GM13977 (cell line): ENCODE data around the gene TLCD3B.

Experiments used
- DNase-seq: peaks from one replicate; pipeline ENCODE4 v3.0.0; 2012; ENCODE audit warnings: low spot score
- CTCF ChIP-seq: IDR thresholded peaks from 2 replicates; pipeline ENCODE4 v1.5.1; 2012; ENCODE audit warnings: mild to moderate bottlenecking, control low read depth; ENCODE audit not compliant: insufficient read depth; ENCODE audit errors: extremely low read depth, missing control alignments
- in situ Hi-C: fragments of 300-500 bp; cut with MboI; formaldehyde crosslinking; loops from one replicate; pipeline ENCODE4 v1.12.0; 2022; ENCODE audit warnings: low sequenced_read_pairs, low pct_unique_long_range_greater_than_20kb, mixed read lengths, inconsistent platforms; ENCODE audit not compliant: unreplicated experiment

TLCD3B gene

GRCh38 chr16:30032083-30032819 lies 1.2 kb upstream of the TLCD3B start:
- DNase-seq: peak; percentile 83
- peak; percentile 86 for TF ChIP-seq CTCF
- in situ Hi-C loops: no loop called here

- in situ Hi-C loops: no loop called here
- no peak for TF ChIP-seq CTCF
- DNase-seq: no peak
Measured at GRCh38 chr16:30031477-30031918, 427 bp upstream of the TLCD3B start.

DNA sequence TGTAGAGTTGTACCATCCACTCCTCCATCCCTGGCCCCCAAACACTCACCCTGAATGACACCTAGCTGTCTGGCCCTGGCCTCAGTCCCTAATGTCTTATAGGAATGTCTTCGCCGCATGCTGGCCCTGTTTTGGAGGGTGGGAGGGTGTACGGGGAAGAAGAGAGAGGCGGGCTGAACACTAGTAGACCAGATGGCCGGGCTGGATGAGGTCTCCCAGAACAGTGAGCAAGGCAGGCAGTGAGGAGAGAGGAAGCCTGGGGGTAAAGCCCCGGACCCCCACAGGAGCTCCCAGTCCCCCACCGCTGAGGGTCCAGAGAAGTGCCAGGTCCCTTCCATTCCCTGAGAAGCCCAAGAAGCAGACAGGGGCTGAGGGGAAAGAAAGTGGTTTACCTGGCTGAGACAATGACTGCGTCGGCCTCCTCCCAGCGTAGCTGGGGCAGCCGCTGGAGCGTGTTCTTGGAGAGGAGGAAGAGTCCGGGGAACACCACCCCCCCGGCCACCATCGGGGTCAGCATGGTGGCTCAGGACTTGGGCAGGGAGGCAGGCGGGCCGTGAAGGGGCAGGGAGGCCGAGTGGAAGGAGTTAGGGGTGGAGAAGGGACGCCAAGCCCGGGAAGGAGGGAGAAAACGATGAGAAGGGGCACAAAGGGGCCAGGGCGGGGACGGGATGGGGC lies 923 bp downstream of the TLCD3B start:
- no peak for TF ChIP-seq CTCF
- in situ Hi-C loops: no loop called here
- no peak for DNase-seq

GRCh38 chr16:30028438-30029076 lies 2.5 kb downstream of the TLCD3B start:
- in situ Hi-C loops: loop anchor here (10.0 kb wide), 1 partner anchor 344 kb away; no protein-coding TSS in a partner anchor
- no peak for TF ChIP-seq CTCF
- no peak for DNase-seq

DNA sequence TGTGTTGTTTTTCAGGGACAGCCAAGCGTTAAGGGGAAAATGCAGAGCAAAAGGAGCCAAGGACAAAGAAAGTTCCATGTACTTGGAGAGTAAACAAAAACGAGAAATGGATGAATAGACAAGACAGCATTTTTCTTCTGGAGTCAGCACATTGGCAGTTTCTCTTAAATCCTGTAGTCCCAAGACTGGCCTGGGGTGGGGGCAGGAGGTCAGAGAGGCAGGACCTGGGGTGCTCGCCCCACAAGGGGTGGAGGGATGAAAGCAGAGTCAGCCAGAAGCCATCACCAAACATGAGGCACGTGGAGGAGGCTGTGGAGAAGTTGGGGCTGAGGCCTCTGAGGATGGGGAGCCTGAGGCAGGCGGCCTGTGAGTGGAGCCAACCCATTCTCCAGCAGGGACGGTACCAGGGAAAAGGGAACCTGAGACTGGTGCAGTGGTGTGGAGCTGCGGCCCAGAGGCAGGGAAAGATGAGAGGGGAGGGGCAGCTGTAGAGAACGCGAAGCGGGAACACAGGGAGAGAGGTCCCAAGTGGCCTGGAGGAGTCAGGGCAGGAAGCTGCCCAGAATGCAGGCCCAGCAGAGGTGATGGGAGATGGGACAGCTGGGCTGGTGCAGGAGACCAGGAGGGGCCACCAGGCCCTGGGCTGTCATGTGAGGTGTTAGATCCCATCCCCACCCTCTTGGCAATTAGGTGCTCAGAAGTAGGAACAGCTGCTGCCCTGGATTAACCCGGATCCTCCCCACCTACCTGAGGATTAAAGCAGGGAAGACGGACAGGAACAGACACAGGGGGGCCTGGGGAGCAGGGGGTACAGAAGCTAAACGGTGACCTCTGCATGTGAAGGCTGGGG lies 3.3 kb downstream of the TLCD3B start:
- TF ChIP-seq CTCF: no peak
- no peak for DNase-seq
- in situ Hi-C loops: loop anchor here (10.0 kb wide), 1 partner anchor 343 kb away; no protein-coding TSS in a partner anchor

DNA sequence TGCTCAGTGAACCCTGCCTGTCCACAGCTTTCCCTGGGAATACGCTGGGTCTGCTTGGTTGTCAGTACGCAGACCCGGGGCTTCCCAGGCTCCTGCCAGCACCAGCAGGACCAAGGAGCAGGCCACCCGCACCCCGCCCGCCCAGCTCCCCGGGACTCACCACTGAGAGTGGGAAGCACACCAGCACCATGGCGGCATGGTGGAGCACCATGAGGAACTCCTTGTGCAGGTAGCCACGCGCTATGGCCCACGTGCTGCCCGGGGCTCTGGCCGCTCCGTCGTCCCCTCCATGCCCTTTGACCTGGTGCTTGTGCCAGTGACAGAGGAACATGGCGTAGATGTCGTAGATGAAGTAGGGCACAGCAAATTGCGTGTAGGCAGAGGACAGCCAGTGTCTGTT lies 4.6 kb downstream of the TLCD3B start:
- in situ Hi-C loops: loop anchor here (10.0 kb wide), 1 partner anchor 342 kb away; no protein-coding TSS in a partner anchor
- DNase-seq: no peak
- TF ChIP-seq CTCF: no peak
